Neural progenitor cell (in vitro differentiated cells): Measurements from ENCODE around the gene ARMC9.

Experiments
- CTCF ChIP-seq: fragments of 200-600 bp; sonication (generic); IDR thresholded peaks from 2 replicates; pipeline ENCODE4 v1.5.1; 2017; ENCODE audit warnings: antibody characterized with exemption, mild to moderate bottlenecking
- EZH2 ChIP-seq: fragments of 200-600 bp; sonication (generic); IDR thresholded peaks from 2 replicates; pipeline ENCODE4 v1.6.1; 2017; ENCODE audit warnings: antibody characterized with exemption, mild to moderate bottlenecking, moderate library complexity
- EZH2phosphoT487 ChIP-seq: fragments of 200-600 bp; sonication (generic); IDR thresholded peaks from 2 replicates; pipeline ENCODE4 v1.6.1; 2017; ENCODE audit warnings: antibody characterized with exemption

GRCh38 chr2:231196592-231196991 is 1.8 kb upstream of the ARMC9 start:
- TF ChIP-seq CTCF, result no peak
- TF ChIP-seq EZH2, result no peak
- no peak for TF ChIP-seq EZH2phosphoT487
